GM10248 (cell line): ENCODE data around the gene CDK12.
"Not testable (repeated sequence)": the region's sequence is repeated elsewhere in the genome, so short reads cannot be mapped to it uniquely, and the experiment has no call there.

ENCODE experiments used
- CTCF ChIA-PET: fragments of 300-600 bp; sonication (Branson Sonifier 250); formaldehyde crosslinking; extraction: SDS; loops from one replicate; lab custom pipeline; 2021; ENCODE audit warnings: antibody characterized with exemption; lab: Yijun Ruan, JAX
- POLR2A ChIA-PET: fragments of 350-650 bp; sonication (Branson Sonifier 250); formaldehyde crosslinking; extraction: SDS; loops from one replicate; lab custom pipeline; 2020; ENCODE audit warnings: antibody characterized with exemption; lab: Yijun Ruan, JAX
- DNase-seq: peaks from one replicate; pipeline ENCODE4 v3.0.0; 2012; ENCODE audit errors: extremely low spot score
- CTCF ChIP-seq: IDR thresholded peaks from 2 replicates; pipeline ENCODE4 v1.5.1; 2012; ENCODE audit warnings: mild to moderate bottlenecking, low read depth; ENCODE audit errors: extremely low read depth, missing control alignments, control extremely low read depth

CDK12 gene

GRCh38 chr17:39461113-39461925, at the start of gene CDK12:
TSS of gene CDK12 (plus strand) at chr17:39461486. CDS start at chr17:39462072, 586 bp downstream.
- CTCF ChIA-PET = interaction anchor here (0.9 to 3.0 kb wide), 4 partner anchors 10 to 27 kb away, joined by 3 to 9 read pairs (median 4); partner anchors contain the start of gene MED1
- POLR2A ChIA-PET = interaction anchor here (0.6 to 2.2 kb wide), 6 partner anchors 8 to 26 kb away, joined by 4 to 23 read pairs (median 9); partner anchors contain the start of gene MED1

GRCh38 chr17:39416141-39416540, 45.1 kb upstream of the CDK12 start:
- no peak for TF ChIP-seq CTCF

More at GRCh38 chr17:39461113-39461925, at the start of gene CDK12:
- peak; percentile 99 for DNase-seq
- no peak for TF ChIP-seq CTCF

GRCh38 chr17:39429600-39429999, 31.7 kb upstream of the CDK12 start:
- no peak for DNase-seq
- TF ChIP-seq CTCF = no peak
- CTCF ChIA-PET = no interaction called here
- POLR2A ChIA-PET = no interaction called here

More at GRCh38 chr17:39416141-39416540, 45.1 kb upstream of the CDK12 start:
- DNase-seq = no peak
- POLR2A ChIA-PET = no interaction called here
- CTCF ChIA-PET = interaction anchor here (1.2 kb wide), 1 partner anchor 11 kb away, joined by 5 read pairs; no protein-coding TSS in a partner anchor

DNA sequence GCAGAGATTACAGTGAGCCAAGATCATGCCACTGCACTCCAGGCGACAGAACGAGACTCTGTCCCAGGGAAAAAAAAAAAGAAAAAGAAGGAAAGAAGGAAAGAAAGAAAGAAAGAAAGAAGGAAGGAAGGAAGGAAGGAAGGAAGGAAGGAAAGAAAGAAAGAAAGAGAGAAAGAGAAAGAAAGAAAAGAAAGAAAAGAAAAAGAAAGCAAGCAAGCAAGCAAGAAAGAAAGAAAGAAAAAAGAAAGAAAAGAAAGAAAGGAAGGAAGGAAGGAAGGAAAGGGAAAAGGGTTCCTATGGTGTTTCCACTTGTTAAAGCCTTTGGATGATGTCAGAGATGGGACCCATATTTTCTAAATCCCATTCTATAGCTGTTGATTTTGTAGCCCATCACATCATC, 21.4 kb upstream of the CDK12 start:
- CTCF ChIA-PET, POLR2A ChIA-PET, DNase-seq: not testable (repeated sequence)

- CTCF ChIA-PET = no interaction called here
- POLR2A ChIA-PET = no interaction called here
- DNase-seq = no peak
- no peak for TF ChIP-seq CTCF
Observed at GRCh38 chr17:39443326-39443725, 18.0 kb upstream of the CDK12 start.

DNA sequence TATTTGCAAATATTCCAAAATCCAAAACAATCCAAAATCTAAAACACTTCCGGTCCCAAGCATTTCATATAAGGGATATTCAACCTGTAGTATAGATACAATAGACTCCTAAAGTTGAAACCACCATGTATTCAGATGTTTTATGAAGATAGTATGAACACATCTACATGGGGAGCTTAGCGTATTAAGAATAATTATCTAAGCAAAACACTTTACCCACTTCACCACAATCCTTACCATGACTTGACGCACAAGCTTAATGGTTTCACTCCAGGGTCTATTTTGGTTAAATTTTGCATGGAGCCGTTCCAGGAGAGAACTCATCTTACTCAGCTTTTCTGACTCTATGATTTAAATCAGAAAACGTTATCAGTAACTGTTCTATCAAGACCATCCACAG, 13.7 kb upstream of the CDK12 start:
- POLR2A ChIA-PET = no interaction called here
- CTCF ChIA-PET = no interaction called here
- no peak for DNase-seq

More for the DNA sequence above, 13.7 kb upstream of the CDK12 start:
- TF ChIP-seq CTCF = no peak
